HG03460 (cell line): ENCODE data around the gene MYL10.
"Not testable (repeated sequence)": the region's sequence is repeated elsewhere in the genome, so short reads cannot be mapped to it uniquely, and the experiment has no call there.

Experiments
- ATAC-seq: cut with Tn5 transposase; IDR thresholded peaks from one replicate; pipeline ENCODE4 v1.9.1; 2021; ENCODE audit not compliant: unreplicated experiment

The MYL10 gene

DNA sequence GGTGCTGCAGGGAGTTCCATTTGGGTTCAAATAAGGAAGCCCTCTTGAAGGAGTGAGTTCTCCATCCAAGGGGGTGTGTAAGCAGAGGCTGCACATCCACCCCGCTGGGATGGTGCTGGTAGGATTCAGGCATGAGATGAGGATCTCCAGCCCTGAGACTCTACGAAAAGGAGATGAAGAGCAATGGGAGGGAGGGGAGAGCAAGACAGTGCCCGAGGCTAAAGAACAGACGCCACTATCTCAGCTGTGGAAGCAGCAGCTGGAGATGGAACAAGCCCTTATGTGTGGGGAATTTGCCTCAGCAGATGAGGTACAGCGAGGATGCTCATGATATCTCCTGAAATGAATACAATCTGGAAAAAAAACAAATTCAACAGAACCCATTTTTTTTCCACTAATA lies 28.1 kb upstream of the MYL10 start:
- ATAC-seq, result no peak

DNA sequence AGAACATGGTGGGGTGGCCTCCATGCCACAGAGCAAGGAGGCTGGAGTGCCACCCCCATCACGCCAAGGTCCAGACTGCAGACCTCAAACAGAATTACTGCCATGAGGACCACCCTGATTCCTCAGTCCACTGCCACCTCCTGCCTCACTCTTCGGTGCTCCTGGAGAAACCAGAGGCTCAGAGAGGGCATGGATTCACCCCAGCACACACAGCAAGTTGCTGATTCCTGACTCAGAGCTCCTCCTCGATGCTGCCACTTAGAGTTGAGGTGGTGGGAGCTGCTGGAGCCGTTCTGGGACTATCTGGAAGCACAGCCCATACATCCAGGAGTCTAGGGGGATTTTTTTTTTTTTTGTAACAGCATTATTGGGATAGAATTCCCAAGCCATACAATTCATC lies 22.0 kb upstream of the MYL10 start:
- ATAC-seq, result no peak

GRCh38 chr7:101650579-101651081 lies 21.5 kb upstream of the MYL10 start:
- ATAC-seq, result no peak

DNA sequence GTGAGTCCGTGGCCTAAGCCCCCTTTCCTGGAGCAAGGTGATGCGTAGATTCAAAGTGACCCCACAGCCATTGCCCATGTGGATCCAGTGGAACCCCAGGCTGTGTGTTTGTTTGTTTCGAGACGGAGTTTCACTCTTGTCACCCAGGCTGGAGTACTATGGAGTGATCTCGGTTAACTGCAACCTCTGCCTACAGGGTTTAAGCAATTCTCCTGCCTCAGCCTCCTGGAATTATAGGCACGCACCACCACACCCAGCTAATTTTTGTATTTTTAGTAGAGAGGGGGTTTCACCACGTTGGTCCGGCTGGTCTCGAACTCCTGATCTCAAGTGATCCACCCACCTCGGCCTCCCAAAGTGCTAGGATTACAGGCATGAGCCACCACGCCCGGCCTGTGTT lies 18.8 kb upstream of the MYL10 start:
- ATAC-seq, result not testable (repeated sequence)

DNA sequence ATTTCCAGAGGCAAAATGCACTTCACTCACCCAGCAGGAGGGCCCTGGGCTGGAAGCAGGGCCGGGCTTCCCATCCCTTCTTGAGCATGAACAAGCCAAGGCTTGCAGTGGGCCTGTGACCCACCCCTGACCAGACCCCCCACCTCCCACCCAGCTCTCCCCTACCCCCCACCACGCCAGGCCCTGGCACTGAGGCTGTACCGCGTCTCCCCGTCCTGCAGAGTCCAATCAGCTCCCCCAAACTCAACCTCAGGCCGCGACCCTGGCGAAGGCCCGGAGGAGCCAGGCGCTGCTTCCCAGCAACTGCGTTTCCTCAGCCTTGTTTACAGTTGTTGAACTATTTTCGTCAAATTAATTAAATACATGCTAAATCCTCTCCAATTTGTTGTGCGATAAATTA lies 16.9 kb upstream of the MYL10 start:
- no peak for ATAC-seq

DNA sequence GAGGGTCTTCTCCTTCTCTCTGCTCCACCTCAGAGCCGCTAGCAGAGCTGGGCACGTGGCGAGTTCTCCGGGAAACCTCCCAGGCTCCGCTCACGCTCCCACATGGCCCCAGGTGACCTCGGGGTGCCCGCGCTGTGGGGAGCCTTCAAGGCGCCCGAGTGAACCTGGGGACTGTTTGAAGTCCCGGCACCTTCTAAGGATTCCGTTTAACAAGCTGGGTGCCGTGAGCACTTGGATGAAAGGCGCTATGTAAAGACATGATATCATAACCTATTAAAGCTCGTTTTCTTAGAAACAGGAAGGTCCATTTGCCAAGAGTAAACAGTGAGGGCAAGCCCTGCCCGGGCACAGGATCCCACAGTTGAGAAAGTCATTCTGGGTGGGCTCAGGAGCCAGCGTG lies 15.8 kb upstream of the MYL10 start:
- no peak for ATAC-seq

GRCh38 chr7:101639127-101639526 lies 10.0 kb upstream of the MYL10 start:
- not testable (repeated sequence) for ATAC-seq

DNA sequence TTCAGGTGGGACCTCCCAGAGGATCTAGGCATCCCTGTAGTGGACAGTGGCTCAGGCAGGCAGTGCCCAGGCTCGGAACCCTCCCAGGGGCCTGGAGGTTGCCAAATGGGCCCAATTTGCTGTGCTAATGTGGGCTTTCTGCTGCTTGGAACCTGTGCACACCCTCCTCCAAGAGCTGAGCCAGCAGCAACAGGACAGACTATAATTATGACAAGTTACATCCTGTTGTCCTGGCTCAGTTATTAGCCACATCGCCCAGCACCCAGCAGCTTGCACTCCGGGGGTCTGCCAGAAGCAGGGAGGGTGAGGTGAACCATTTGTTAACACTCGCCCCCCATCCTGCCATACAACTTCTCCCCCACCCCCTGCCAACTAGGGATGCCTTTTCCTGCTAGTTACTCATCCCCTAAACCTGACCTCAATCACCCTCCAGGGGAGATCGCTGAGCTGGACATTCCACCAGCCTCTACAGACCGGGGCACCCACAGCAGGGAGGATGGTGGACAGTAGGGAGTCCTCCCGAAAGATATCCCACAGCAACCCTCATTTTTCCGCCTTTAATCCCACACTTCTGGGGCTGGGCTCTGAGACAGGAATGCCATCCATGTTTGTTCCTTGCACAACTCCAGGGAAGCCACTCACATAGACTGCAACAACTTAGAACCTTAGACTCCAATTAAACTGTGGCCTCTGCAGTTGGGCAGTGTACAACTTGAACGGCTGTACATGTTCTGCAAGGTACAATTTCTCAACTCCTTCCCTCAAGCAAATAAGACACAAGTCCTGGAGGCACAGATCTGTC lies 7.9 kb upstream of the MYL10 start:
- no peak for ATAC-seq

- ATAC-seq, result no peak
These were observed 6.4 kb upstream of the MYL10 start for GRCh38 chr7:101635484-101635883.

- ATAC-seq, result no peak
These were observed 5.2 kb upstream of the MYL10 start for GRCh38 chr7:101634196-101634717.

GRCh38 chr7:101633511-101633910 lies 4.4 kb upstream of the MYL10 start:
- ATAC-seq, result no peak

DNA sequence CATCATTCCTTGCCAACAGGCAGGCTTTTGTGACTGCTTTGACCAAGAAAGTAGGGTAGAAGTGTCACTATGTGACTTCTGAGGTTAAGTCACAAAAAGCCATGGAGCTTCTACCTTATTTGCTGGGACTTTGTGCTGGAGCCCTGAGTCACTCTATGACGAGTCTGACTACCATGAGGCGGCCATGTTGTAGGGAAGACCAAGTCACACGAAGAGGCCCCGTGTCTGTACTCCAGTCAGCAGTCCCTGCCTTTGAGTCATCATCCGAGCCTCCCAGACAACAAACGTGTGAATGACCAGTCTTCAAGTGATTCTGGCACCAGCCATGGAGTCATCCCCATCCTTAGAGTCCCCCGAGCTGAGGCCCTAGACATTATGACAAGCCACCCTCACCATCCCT lies 3.5 kb upstream of the MYL10 start:
- no peak for ATAC-seq

- no peak for ATAC-seq
These were observed 2.2 kb upstream of the MYL10 start for GRCh38 chr7:101631224-101631714.

DNA sequence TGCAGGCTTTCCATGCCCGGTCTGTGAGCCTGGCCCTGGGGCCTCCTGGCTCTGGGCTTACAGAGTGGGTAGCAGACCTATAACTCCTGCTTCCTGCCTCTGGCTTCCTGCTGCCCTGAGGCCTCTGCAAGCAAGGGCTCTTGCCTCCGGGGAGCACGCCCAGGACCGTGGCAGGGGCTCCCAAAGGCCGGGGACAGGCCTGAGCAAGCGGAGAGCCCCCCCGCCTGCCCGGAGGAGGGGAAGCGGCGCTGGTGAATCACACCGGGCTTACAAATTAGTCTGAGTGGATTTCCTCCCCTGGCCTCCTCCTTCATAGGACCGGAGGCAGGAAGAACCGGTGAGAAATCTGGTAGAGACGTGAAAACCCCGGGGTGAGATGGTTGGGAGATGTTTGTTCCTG lies 1.5 kb upstream of the MYL10 start:
- ATAC-seq, result no peak

DNA sequence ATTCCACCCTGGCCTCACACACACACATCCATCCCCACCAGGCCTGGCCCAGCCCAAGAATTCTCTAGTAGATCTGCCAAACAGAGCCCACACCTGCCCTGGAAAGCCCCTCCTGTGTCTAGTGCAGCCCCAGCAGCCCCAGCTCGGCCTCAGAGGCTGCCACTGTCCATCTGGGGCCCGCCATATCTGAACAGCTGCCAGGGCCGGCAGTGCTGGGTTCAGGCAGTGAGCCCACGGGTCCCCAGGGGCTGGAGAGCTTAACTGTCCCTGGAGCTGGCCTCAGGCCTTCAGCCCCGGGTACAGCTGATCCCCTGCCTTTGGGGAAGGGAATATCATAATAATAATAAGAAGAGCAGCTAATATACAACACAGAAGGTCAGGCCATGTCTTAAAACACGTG lies 574 bp downstream of the MYL10 start:
- no peak for ATAC-seq

GRCh38 chr7:101626758-101627157 lies 2.3 kb downstream of the MYL10 start:
- ATAC-seq, result no peak

DNA sequence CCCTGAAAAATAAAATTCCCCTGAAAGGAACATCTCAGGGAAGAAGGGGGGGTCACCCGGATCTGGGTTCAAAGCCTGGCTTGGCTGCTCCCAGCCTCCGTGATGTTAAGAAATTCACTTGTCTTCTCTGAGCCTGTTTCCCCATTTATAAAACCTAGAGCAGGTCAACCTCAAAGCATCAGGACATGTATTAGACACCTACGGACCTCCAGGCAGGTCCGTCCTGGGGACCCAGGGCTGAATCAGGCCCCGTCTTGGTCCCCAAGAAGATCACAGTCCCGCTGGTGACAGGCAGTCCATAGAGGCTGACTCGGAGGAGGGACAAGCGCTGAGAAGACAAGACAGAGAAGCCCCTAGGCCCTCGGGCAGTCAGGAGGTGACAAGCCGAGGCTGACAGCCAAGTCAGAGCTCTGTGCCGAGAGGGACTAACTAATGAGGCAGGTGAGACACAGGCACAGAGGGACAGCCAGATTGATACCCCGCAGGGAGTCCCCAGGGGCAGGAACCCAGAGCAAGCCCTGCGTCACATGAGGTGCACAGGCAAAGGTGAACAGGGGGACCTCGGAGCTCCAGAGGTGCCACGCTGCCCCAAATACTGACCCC lies 2.9 kb downstream of the MYL10 start:
- ATAC-seq, result no peak

DNA sequence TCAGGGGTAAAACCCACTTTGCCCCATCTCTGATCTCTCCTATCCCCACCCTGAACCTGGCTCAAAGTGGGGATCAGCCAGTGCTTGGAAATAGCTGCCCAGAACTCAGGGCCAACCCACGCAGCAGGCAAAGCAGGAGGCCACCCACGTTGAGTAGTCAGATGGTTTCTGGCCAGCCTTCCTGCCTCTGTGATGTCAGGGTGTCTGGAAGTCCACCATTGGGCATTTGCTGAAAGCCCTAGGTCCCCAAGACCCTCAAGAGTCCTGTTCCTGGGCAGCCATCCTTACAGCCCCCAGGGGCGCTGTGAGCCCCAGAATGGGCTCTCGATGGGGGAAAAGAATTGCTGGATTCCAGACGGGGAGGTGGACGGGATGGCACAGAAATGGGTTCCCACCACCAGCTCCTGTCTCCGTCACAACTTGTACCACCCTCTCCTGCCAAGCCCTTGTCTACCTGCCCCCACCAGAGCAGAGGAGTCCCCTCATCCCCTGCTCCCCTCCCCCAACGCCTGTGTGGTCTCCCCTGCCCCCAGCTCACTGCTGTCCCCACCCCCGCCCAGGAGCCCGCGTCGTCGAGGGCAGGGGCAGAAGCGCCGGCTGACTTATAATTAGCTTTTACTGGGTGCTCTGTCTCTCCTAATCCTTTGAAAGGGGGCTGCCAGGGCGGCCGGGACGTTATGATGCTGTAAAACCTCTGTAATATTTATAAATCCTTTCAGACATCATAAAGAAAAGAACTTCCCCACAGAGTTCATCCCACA lies 3.9 kb downstream of the MYL10 start:
- no peak for ATAC-seq

GRCh38 chr7:101624246-101625001 lies 4.7 kb downstream of the MYL10 start:
- ATAC-seq, result no peak

- no peak for ATAC-seq
These were observed 6.4 kb downstream of the MYL10 start for GRCh38 chr7:101622609-101623173.
